Right forelimb (tissue), 1 donor: ENCODE results near the gene POR.
"Not testable (repeated sequence)": the region's sequence is repeated elsewhere in the genome, so short reads cannot be mapped to it uniquely, and the experiment has no call there.

Source experiments
- DNase-seq: peaks from one replicate; pipeline ENCODE4 v3.0.0-alpha.2; 2018

Gene POR

GRCh38 chr7:75993689-75994387 is 78.9 kb downstream of the POR start:
- peak; percentile 60 for DNase-seq

GRCh38 chr7:75994388-75995051 is 79.6 kb downstream of the POR start, which contains the start of gene TMEM120A:
Gene TMEM120A, minus strand, starts transcription at chr7:75994595. Its CDS starts 25 bp downstream, at chr7:75994570.
- peak; percentile 97 for DNase-seq

DNA sequence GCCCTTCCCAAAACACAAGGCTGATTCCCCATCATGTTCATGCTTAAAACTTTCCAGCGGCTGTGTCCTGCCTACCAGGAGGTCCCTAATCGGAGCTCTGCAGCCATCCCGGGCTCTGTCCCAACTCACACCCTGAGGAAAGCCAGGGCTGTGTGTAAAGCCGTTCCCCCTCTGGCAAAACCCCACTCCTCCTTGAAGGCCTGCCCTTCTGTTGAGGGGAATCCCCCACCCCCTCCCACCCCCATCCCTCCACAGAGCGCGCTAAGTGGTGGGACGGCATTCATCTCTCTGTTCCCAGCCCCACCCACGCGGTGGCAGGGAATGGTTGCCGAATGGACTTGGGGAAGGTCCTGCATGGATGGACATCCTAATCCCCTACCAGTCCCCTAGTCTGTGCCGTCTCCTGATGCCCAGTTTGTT is 80.1 kb downstream of the POR start:
- DNase-seq = no peak

- DNase-seq = no peak
Measured at GRCh38 chr7:75995996-75996395, 81.0 kb downstream of the POR start.

- DNase-seq = no peak
Measured at GRCh38 chr7:75996476-75996875, 81.5 kb downstream of the POR start.

DNA sequence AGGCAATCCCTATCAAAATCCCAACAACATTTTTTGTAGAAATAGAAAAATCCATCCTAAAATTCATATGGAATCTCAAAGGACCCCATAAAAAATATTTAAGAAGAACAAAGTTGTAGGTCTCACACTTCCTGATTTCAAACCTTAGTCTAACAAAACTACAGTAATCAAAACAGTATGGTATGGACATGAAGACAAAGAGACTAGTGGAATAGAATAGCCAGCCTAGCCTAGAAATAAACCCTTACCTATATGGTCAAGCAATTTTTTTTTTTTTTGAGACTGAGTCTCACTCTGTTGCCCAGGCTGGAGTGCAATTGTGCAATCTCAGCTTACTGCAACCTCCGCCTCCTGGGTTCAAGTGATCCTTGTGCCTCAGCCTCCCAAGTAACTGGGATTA is 83.1 kb downstream of the POR start:
- no peak for DNase-seq

DNA sequence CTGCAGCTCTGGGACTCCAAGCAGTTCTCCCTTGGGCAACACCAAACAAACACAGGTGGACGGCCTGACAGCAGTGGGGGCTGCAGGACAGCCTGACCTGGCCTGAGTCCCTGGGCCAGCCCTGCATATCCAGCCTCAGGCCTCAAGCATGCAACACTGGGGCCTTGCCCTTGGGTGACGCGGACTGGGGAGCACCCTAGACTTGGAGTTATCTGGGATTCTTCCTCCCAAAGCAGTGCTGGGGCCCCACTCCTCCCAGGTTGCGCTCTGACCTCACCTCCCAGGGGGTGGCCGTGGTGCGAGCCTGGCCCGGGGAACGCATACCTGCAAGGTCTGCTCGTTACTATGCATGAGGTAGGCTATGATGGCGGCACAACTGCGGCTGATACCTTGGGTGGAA is 85.6 kb downstream of the POR start:
- no peak for DNase-seq

DNA sequence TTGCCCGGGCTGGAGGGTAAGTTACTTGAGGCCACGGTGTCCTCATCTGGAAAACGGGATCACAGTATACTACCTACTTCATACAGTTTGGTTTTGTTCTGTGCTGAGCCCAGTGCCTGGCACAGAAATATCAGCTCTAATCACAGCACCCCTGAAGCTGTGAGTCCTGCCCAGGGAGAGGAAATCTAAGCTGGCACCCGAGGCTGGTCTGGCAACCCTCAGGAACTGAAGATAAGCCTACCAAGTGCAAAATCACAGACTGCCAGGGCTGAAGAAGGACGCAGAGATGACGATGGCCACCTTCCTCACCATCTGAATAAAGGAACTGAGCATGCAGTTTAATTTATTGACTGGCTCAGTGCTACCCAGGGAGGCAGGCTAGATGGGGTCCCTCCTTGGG is 87.2 kb downstream of the POR start:
- no peak for DNase-seq

DNA sequence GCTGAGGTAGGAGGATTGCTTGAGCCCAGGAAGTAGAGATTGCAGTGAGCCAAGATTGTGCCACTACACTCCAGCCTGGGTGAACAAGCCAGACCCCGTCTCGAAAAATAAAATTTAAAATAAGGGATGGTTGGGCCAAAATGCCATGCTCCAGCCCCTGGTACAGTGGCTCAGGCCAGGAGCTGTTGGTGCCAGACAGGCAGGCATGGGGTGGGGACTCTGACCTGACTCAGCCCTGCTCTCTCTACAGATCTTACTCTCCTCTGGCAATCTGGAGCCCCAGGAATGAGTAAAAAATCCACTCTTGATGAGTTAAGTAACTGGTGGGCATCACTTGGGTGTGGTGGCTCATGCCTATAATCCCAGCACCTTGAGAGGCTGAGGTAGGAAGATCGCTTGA is 87.9 kb downstream of the POR start:
- no peak for DNase-seq

- no peak for DNase-seq
Measured at GRCh38 chr7:76003351-76003750, 88.4 kb downstream of the POR start.

DNA sequence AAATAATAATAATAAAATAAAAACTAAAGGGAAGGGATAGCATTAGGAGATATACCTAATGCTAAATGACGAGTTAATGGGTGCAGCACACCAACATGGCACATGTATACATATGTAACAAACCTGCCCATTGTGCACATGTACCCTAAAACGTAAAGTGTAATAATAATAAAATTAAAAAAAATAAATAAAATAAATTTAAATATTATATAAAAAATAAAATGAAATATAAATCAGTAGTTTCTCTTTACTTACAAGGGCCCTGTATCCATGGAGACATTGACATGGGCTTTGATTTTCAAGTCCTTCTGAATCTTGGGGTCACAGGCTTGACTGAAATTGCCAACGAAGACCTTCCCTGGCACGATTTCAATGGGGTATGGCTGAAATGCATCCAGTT is 90.0 kb downstream of the POR start:
- not testable (repeated sequence) for DNase-seq

DNA sequence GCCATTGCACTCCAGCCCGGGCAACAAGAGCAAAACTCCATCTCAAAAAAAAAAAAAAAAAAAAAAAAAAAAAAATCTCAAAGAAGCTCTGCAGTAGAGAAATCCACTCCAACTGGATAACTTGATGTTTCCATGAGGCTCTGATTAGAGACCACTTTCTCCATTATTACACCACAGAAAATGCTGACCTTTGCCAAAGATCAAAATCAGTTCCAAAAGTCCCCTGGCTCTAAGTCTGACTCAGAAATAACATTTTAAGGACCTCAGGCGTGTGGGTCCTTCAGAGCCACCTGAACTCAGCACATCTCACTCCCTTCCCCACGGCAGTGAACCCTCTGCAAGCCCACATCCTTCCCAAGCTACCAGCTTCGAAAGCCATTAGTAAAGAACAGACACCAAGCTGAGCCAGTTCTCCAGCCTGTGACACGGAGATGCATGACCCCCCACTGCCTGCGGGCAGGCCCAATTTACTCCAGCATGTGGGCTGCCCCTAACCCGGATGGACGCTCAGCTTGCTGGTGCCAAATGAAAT is 93.3 kb downstream of the POR start:
- no peak for DNase-seq

DNA sequence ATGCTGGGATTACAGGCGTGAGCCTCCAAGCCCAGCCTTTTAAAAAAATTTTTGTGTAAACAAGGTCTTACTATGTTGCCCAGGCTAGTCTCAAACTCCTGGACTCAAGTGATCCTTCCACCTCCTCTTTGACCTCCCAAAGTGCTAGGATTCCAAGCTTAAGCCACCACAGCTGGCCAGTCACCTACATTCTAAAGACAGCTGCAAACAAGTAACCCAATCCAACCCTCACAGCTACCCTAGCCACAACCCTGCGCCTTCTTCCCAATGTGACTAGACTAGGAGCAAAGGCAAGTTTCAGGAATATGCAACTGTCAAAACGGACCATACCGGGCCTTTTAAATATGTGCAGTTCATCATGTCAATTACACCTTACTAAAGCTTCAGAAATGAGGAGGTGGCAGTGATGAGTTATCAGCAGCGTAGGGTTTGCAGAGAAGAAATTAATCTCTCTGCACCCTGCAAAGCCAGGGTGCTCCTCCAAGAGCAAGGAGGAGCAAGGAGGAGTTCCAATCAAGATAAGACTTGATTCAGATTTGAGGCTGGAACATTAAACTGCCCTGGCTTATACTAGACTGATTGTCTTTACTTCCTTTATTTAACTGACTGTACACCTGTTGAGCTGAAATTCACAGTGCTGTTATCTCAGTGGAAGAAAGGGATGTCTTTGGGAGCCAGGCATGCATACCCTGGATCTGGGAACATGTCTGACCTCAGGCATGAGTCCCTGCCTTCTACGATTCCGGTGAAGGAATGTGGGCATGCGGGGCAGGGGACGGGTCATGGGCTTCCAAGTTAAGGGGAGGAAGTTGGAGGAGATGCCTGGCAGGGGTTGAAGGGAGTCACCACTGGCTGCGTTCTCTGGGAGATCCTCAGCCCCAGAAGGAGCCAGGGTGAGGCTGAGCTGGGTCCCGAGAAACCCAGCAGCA is 95.0 kb downstream of the POR start:
- no peak for DNase-seq

DNA sequence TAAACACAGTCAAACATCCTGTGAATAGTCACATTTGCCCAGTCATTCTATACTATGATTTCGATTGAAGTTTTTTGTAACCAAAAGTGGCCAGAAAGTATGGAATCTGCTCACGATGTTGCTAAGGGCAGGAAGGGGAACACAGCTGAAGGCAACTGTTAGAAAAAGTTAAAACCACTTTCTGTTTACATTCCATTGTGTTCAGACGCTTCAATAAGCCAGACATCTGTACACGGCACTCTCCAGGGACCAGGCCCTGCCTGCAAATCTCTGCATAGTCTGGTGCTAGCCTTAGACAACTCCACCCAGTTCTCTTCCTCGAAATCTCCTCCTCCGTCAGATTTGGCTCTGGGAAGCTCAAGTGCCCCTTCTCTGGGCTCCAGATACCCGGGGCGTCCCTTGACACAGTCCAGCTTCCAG is 96.5 kb downstream of the POR start:
- DNase-seq = no peak

- DNase-seq = no peak
Measured at GRCh38 chr7:76016191-76016947, 101.4 kb downstream of the POR start.

- not testable (repeated sequence) for DNase-seq
Measured at GRCh38 chr7:76018520-76018919, 103.6 kb downstream of the POR start.

GRCh38 chr7:76020031-76020714 is 105.2 kb downstream of the POR start:
- peak; percentile 84 for DNase-seq

DNA sequence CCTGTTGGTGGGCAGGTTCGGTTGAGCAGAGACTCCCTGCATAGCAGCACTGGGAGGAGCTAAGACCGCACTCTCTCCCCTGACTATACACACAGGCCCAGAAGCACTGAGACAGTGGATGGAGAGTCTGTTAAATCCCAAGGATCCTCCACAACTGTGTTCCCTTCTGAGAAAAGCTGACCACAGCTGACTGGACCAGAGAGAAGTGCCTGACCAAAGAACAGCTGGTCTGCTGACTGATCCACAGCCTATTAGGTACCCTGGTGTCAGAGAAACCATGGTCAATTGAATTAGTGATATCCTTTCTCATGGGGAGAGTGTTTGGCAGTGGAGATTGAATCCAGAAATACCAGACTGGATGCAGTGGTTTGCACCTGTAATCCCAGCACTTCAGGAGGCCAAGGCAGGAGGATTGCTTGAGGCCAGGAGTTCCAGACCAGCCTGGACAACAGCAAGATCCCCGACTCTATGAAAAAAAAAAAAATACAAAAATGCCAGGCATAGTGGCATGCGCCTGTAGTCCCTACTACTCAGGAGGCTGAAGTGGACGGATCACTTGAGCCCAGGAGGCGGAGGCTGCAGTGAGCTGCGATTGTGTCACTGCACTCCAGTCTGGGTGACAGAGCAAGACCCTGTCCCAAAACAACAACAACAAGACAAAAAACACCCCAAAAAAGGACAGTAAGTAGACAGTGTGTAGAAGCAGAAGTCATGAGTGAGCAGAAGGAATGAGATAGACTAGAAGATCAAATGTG is 107.2 kb downstream of the POR start:
- DNase-seq = no peak

- DNase-seq = no peak
Measured at GRCh38 chr7:76023002-76023401, 108.0 kb downstream of the POR start.

GRCh38 chr7:76029682-76030081 is 114.7 kb downstream of the POR start:
- not testable (repeated sequence) for DNase-seq

DNA sequence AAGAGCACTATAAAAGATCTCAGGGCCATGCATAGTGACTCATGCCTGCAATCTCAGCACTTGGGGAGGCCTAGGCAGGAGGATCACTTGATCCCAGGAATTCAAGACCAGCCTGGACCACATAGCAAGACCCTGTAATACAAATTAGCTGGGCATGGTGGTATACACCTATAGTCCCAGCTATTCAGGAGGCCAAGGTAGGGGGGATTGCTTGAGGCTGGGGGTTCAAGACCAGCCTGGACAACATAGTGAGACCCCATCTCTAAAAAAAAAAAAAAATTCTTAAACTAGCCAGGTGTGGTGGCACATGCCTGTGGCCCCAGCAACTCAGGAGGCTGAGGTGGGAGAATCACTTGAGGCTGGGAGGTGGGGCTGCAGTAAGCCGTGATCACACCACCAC is 117.0 kb downstream of the POR start:
- no peak for DNase-seq
